Stimulated activated CD4-positive, alpha-beta T cell treated with anti-CD3 and anti-CD28 coated beads, Interleukin-1b, Interleukin-23, amount 100 ng/mL, for 1 hour (primary cell): ENCODE results near the gene ITGA3.
"Not testable (repeated sequence)": the region's sequence is repeated elsewhere in the genome, so short reads cannot be mapped to it uniquely, and the experiment has no call there.

Experiments
- DNase-seq, 2 donors: peaks; one replicate each; pipeline ENCODE4 v3.0.0-alpha.2; 2020; ENCODE audit warnings: low read depth in 2 of 2

The ITGA3 gene

DNA sequence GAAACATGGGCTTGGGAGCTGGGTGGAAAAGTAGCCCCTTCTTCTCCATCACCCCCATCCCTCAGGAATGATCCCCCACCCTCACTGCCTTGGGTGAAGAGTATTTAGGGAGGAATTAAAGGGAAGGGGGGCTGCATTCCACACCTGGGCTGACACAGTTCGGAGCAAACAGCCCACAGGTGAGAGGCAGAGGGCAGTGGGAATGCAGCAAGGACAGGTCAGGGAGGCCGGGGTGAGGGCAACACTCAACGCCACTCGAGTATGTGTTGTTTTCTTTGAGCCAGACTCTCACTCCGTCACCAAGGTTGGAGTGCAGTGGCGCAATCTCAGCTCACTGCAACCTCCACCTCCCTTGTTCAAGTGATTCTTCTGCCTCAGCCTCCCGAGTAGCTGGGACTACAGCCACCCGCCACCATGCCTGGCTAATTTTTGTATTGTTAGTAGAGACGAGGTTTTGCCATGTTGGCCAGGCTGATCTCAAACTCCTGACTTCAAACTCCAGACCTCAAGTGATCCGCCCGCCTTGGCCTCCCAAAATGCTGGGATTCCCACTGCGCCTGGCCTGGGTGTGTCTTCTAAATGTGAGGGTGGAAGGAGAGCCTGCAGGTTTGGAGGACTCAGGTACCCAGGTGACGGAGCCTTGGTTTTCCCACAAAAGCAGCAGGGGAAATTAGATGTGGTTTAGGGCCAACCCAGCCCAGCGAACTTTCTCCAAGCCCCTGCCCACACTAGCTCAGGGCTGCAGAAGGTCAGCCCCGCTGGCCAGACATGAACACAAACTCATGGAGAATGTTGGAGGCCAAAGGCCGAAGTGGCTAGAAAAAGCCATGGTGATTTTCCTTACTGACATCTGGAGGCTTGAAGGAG, 21.2 kb upstream of the ITGA3 start:
- no peak for DNase-seq

GRCh38 chr17:50035421-50035879, 20.5 kb upstream of the ITGA3 start:
- no peak for DNase-seq

- no peak for DNase-seq
Measured at GRCh38 chr17:50035945-50036344, 20.0 kb upstream of the ITGA3 start.

GRCh38 chr17:50036455-50037261, 19.3 kb upstream of the ITGA3 start:
- no peak for DNase-seq

GRCh38 chr17:50037321-50038107, 18.4 kb upstream of the ITGA3 start:
- DNase-seq, result no peak

DNA sequence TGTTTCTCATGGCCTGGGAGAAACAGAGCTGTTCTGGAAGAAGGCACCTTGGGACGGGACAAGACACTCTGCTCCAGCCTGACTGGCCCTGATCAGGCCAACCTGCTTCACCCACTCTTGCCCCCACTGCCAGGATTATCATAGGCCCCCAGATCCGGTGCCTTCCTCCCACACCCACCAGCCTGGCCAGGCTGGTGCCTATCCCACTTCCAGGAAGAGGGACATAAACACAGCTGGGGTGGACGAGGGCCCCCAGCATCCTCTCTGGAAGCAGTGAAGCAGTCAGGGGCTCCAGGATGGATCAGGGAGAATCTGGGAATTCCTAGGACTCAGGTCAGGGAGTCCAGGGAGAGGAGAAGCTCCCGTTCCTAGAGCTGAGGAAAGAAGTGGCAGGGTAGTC, 16.9 kb upstream of the ITGA3 start:
- DNase-seq, result no peak

- DNase-seq, result not testable (repeated sequence)
Measured at GRCh38 chr17:50040496-50040895, 15.4 kb upstream of the ITGA3 start.

- DNase-seq, result no peak
Measured at GRCh38 chr17:50042211-50042610, 13.7 kb upstream of the ITGA3 start.

- no peak for DNase-seq
Measured at GRCh38 chr17:50043290-50044148, 12.4 kb upstream of the ITGA3 start.

GRCh38 chr17:50044483-50044882, 11.4 kb upstream of the ITGA3 start:
- DNase-seq, result no peak

- no peak for DNase-seq
Measured at GRCh38 chr17:50045154-50045553, 10.8 kb upstream of the ITGA3 start.

DNA sequence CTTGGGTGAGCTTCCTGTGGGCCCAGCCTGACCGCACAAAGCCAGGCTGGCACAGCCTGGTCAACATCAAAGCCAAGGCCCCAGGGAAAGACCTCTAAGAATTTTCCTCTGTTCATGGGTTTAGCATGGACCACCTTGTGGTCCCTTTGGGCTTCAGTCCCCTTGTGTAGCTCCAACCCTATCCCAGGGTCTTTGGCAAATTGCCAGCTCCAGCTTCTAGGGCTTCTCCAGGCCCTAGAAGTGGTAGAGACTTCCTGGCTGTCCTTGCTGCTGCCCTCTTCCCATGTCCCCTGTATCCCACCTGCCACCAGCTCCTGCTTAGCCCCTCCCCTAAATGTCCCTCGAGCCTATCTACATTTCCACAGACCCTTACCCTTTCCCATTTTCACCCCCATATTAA, 9.7 kb upstream of the ITGA3 start:
- DNase-seq, result no peak

DNA sequence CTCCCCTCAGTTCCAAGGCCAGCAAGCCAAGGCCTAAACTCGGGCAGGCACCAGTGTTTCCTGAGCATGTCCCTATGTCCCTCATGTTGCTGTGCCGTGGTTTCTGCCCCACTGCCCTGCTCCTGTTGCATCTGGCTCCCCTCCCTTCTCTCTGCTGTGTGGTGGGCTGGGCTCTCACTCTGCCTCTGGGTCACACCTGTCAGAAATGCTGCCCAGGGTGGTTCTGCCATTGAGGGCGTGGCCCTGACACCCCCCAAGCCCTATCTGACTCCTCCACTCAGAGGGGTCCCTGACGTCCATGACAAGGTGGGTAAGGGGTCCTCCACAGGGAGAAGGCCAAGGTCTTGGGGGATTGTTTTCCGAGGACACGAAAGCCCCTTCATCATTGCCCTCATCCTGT, 9.2 kb upstream of the ITGA3 start:
- no peak for DNase-seq

- no peak for DNase-seq
Measured at GRCh38 chr17:50047083-50047482, 8.8 kb upstream of the ITGA3 start.

GRCh38 chr17:50047488-50048126, 8.3 kb upstream of the ITGA3 start:
- DNase-seq, result no peak

DNA sequence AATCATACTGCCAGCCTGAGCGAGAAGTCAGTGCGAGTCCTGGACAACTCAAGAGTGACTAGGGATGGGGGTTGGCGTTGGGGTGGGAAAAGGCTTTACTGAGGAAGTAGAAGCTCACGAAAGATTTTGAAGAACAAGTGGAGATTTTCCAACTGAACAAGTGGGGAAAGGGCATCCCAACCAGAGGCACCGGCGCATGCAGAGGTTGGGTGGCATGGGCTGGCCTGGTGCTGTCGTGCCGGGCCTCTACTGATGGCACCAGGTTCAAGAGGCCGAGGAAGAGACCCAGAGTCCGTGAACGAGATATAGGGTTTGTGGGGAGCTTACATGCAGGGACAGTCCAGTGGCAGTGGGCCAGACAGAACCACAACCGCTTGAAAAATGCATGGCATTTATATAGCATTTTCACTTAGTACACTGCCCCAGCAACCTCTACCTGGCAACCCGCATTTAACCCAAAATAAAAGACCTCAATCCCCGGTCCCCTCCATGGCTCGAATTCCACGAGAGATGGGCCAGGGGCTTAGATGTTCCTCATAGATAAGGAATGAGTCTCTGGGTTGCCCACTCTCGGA, 7.7 kb upstream of the ITGA3 start:
- no peak for DNase-seq

- DNase-seq, result no peak
Measured at GRCh38 chr17:50048988-50049387, 6.9 kb upstream of the ITGA3 start.

GRCh38 chr17:50049636-50050035, 6.3 kb upstream of the ITGA3 start:
- DNase-seq, result no peak

GRCh38 chr17:50050431-50051032, 5.4 kb upstream of the ITGA3 start:
- DNase-seq, result no peak

GRCh38 chr17:50051082-50051576, 4.8 kb upstream of the ITGA3 start:
- peak in 1 of 2 donors; percentile 28 for DNase-seq
